Measurements from ENCODE around the gene VSTM4. TPM values are rescaled to one million over a fixed set of nuclear protein-coding genes. Genes with fewer than 3 reads are reported as not detected.

The VSTM4 gene
- polyA plus RNA-seq, 1 of the 3 experiments (the other 2 are of a cell fraction), result 0.39 TPM

DNA sequence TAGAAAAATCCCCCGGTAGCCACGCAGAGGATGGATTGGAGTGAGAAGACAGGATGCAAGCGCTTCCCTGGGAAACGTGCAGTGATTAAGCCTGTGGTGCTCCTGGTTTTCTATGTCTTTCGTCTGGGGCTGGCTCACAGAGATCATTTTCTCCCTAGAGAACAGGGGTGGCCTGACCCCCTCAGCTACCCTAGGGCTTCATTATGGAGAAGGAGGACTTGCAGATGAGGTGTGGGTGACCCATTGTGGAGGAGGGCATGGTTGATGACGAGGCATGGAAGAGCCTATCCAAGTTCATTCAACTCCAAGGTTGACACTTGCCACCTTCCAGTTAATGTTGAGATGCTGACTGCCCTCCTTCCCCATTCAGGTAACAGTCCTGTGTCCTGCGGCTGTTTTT is 75.9 kb downstream of the VSTM4 start:
- POLR2A ChIA-PET, result no interaction called here
- Histone ChIP-seq H3K9me3 (no peaks in the 10 kb centered on the region), H3K79me2 (ENCODE audit: insufficient read depth) (no peaks in the 10 kb centered on the region), H3K27ac (ENCODE audit: low read depth in 2 of 2, low read length in 1 of 2) (no peak overlapping the region), H3K9me2 (no peaks in the 10 kb centered on the region), H3K4me3 (ENCODE audit: low read depth in 2 of 2, low read length in 1 of 2) (no peak overlapping the region), H3K27me3 (ENCODE audit: insufficient read depth) (no peaks in the 10 kb centered on the region), H3F3A (replicated peaks; ENCODE audit: insufficient read depth) (no peaks in the 10 kb centered on the region), H2AFZ (ENCODE audit: low read depth) (no peak overlapping the region), H3K4me2 (no peak overlapping the region), H4K20me1 (ENCODE audit: insufficient read depth) (no peaks in the 10 kb centered on the region), H3K9ac (no peak overlapping the region), H3K36me3 (replicated peaks in 1 of 2; ENCODE audit: control insufficient read depth in 1 of 2, insufficient read depth in 2 of 2, low read length in 1 of 2) (no peaks in the 10 kb centered on the region), H3K4me1 (ENCODE audit: control insufficient read depth in 1 of 2, insufficient read depth in 2 of 2, low read depth in 1 of 2, low read length in 1 of 2) (peaks cover 0 to 2% of the 10 kb centered on the region in 2 experiments; a peak in 1 of 4 replicates)
- DNase-seq, result no peak
- CTCF ChIA-PET, result no interaction called here
- TF ChIP-seq, protein P1, sequence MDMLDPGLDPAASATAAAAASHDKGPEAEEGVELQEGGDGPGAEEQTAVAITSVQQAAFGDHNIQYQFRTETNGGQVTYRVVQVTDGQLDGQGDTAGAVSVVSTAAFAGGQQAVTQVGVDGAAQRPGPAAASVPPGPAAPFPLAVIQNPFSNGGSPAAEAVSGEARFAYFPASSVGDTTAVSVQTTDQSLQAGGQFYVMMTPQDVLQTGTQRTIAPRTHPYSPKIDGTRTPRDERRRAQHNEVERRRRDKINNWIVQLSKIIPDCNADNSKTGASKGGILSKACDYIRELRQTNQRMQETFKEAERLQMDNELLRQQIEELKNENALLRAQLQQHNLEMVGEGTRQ (IDR thresholded peaks at IDR 0.05; ENCODE audit: borderline replicate concordance, low read depth, low read length), result no peak
- TF ChIP-seq TEAD4 (IDR thresholded peaks at IDR 0.05; ENCODE audit: borderline replicate concordance, insufficient read depth) (no peak), NFIC (IDR thresholded peaks at IDR 0.05; ENCODE audit: borderline replicate concordance) (no peak), FOXM1 (IDR thresholded peaks at IDR 0.05; ENCODE audit: low read depth) (no peak), JUND (IDR thresholded peaks at IDR 0.05) (no peak), NRF1 (IDR thresholded peaks at IDR 0.05; ENCODE audit: low read depth, low read length) (no peak), SMC3 (IDR thresholded peaks at IDR 0.05; ENCODE audit: low read depth, low read length) (no peak), MXI1 (IDR thresholded peaks at IDR 0.05; ENCODE audit: low read depth, low read length) (no peak), CHD2 (IDR thresholded peaks at IDR 0.05; ENCODE audit: low read length, partially characterized antibody) (no peak), GATA2 (CRISPR knock-in tag; IDR thresholded peaks at IDR 0.05) (no peak), POLR2AphosphoS5 (IDR thresholded peaks at IDR 0.05; ENCODE audit: low read depth, low read length) (no peak), FOSL2 (IDR thresholded peaks at IDR 0.05; ENCODE audit: borderline replicate concordance, low read depth) (no peak), GABPA (IDR thresholded peaks at IDR 0.05; ENCODE audit: low read depth) (no peak)
- TF ChIP-seq, protein P2, sequence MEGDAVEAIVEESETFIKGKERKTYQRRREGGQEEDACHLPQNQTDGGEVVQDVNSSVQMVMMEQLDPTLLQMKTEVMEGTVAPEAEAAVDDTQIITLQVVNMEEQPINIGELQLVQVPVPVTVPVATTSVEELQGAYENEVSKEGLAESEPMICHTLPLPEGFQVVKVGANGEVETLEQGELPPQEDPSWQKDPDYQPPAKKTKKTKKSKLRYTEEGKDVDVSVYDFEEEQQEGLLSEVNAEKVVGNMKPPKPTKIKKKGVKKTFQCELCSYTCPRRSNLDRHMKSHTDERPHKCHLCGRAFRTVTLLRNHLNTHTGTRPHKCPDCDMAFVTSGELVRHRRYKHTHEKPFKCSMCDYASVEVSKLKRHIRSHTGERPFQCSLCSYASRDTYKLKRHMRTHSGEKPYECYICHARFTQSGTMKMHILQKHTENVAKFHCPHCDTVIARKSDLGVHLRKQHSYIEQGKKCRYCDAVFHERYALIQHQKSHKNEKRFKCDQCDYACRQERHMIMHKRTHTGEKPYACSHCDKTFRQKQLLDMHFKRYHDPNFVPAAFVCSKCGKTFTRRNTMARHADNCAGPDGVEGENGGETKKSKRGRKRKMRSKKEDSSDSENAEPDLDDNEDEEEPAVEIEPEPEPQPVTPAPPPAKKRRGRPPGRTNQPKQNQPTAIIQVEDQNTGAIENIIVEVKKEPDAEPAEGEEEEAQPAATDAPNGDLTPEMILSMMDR (IDR thresholded peaks at IDR 0.05), result no peak
- 45% methylated on average over 7 of the region's 7 CpGs for WGBS (ENCODE audit: low lambda C conversion rate)

DNA sequence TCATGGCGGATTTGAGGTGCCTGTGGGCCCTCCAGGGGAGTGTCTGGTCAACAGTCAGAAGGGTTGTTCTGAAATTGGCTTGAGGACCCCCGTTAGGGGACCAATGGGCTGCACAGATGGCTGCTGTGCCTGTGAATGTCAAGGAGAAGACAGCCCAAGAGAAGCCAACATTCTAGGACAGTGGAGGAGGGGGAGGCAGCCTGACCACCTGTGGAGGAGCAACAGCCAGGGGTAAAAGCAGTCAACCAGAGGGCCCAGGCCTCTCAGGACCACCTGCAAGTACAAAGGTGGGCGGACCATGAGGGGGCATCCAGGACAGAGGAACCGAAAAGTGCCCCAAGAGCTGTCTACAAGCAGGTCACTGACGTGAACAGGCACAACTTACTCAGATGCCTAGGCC is 76.6 kb downstream of the VSTM4 start:
- Histone ChIP-seq H3K4me3 (ENCODE audit: low read depth in 2 of 2, low read length in 1 of 2) (no peak overlapping the region), H3K4me1 (ENCODE audit: control insufficient read depth in 1 of 2, insufficient read depth in 2 of 2, low read depth in 1 of 2, low read length in 1 of 2) (peaks cover 0 to 2% of the 10 kb centered on the region in 2 experiments; a peak in 1 of 4 replicates), H4K20me1 (ENCODE audit: insufficient read depth) (no peaks in the 10 kb centered on the region), H3K4me2 (no peak overlapping the region), H3K79me2 (ENCODE audit: insufficient read depth) (no peaks in the 10 kb centered on the region), H2AFZ (ENCODE audit: low read depth) (no peak overlapping the region), H3K27me3 (ENCODE audit: insufficient read depth) (no peaks in the 10 kb centered on the region), H3K9ac (no peak overlapping the region), H3K9me3 (no peaks in the 10 kb centered on the region), H3K9me2 (no peaks in the 10 kb centered on the region), H3K27ac (ENCODE audit: low read depth in 2 of 2, low read length in 1 of 2) (no peak overlapping the region), H3K36me3 (replicated peaks in 1 of 2; ENCODE audit: control insufficient read depth in 1 of 2, insufficient read depth in 2 of 2, low read length in 1 of 2) (no peaks in the 10 kb centered on the region), H3F3A (replicated peaks; ENCODE audit: insufficient read depth) (no peaks in the 10 kb centered on the region)
- WGBS (ENCODE audit: low lambda C conversion rate), result 21% methylated on average over 5 of the region's 5 CpGs
- ChIA-PET POLR2A (no interaction called here), CTCF (no interaction called here)
- DNase-seq, result no peak
- TF ChIP-seq, protein P3, sequence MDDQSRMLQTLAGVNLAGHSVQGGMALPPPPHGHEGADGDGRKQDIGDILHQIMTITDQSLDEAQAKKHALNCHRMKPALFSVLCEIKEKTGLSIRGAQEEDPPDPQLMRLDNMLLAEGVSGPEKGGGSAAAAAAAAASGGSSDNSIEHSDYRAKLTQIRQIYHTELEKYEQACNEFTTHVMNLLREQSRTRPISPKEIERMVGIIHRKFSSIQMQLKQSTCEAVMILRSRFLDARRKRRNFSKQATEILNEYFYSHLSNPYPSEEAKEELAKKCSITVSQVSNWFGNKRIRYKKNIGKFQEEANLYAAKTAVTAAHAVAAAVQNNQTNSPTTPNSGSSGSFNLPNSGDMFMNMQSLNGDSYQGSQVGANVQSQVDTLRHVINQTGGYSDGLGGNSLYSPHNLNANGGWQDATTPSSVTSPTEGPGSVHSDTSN (IDR thresholded peaks at IDR 0.05), result no peak
- TF ChIP-seq SMC3 (IDR thresholded peaks at IDR 0.05; ENCODE audit: low read depth, low read length), result no peak
- TF ChIP-seq NFIC (IDR thresholded peaks at IDR 0.05; ENCODE audit: borderline replicate concordance), result no peak
- TF ChIP-seq MXI1 (IDR thresholded peaks at IDR 0.05; ENCODE audit: low read depth, low read length), result no peak
- TF ChIP-seq TAF1 (IDR thresholded peaks at IDR 0.05; ENCODE audit: borderline replicate concordance, low read depth, low read length), result no peak
- TF ChIP-seq, protein P4, sequence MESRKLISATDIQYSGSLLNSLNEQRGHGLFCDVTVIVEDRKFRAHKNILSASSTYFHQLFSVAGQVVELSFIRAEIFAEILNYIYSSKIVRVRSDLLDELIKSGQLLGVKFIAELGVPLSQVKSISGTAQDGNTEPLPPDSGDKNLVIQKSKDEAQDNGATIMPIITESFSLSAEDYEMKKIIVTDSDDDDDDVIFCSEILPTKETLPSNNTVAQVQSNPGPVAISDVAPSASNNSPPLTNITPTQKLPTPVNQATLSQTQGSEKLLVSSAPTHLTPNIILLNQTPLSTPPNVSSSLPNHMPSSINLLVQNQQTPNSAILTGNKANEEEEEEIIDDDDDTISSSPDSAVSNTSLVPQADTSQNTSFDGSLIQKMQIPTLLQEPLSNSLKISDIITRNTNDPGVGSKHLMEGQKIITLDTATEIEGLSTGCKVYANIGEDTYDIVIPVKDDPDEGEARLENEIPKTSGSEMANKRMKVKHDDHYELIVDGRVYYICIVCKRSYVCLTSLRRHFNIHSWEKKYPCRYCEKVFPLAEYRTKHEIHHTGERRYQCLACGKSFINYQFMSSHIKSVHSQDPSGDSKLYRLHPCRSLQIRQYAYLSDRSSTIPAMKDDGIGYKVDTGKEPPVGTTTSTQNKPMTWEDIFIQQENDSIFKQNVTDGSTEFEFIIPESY (IDR thresholded peaks at IDR 0.05; ENCODE audit: borderline replicate concordance, low read depth), result no peak
- no peak for TF ChIP-seq EP300 (IDR thresholded peaks at IDR 0.05; ENCODE audit: borderline replicate concordance in 1 of 2, low read depth in 1 of 2, low read length in 1 of 2)
- no peak for TF ChIP-seq MEF2A (IDR thresholded peaks at IDR 0.05; ENCODE audit: borderline replicate concordance, low read depth)
- no peak for TF ChIP-seq SIN3A (IDR thresholded peaks at IDR 0.05; ENCODE audit: borderline replicate concordance, low read depth, low read length)
- no peak for TF ChIP-seq FOSL2 (IDR thresholded peaks at IDR 0.05; ENCODE audit: borderline replicate concordance, low read depth)
- no peak for TF ChIP-seq EZH2phosphoT487 (IDR thresholded peaks at IDR 0.05; ENCODE audit: borderline replicate concordance, low read depth)
- TF ChIP-seq, protein P5, sequence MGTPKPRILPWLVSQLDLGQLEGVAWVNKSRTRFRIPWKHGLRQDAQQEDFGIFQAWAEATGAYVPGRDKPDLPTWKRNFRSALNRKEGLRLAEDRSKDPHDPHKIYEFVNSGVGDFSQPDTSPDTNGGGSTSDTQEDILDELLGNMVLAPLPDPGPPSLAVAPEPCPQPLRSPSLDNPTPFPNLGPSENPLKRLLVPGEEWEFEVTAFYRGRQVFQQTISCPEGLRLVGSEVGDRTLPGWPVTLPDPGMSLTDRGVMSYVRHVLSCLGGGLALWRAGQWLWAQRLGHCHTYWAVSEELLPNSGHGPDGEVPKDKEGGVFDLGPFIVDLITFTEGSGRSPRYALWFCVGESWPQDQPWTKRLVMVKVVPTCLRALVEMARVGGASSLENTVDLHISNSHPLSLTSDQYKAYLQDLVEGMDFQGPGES (IDR thresholded peaks at IDR 0.05; ENCODE audit: low read depth, low read length), result no peak
- TF ChIP-seq FOXM1 (IDR thresholded peaks at IDR 0.05; ENCODE audit: low read depth), result no peak
